ENCODE data around the gene BCL2L12.

Gene BCL2L12

GRCh38 chr19:49679771-49680413 is 14.2 kb downstream of the BCL2L12 start:
- H4K20me1 ChIP-seq (ENCODE audit: control insufficient read depth, insufficient read depth, low read depth, low read length), result peaks cover 26% of the 10 kb centered on the region
- no peak for TF ChIP-seq CTCF (IDR thresholded peaks at IDR 0.05; ENCODE audit: low read depth, low read length, poor library complexity, severe bottlenecking)
- no peak for TF ChIP-seq EZH2phosphoT487 (IDR thresholded peaks at IDR 0.05; ENCODE audit: borderline replicate concordance, low read length)
- H3K9me3 ChIP-seq (ENCODE audit: control insufficient read depth, insufficient read depth, low read length), result no peaks in the 10 kb centered on the region
- peak overlapping the region; percentile 95 for H3K4me3 ChIP-seq (ENCODE audit: low read length)
- no peaks in the 10 kb centered on the region for H3K9me2 ChIP-seq (replicated peaks; ENCODE audit: control insufficient read depth, low read length)
- H3F3A ChIP-seq (ENCODE audit: control insufficient read depth, insufficient read depth), result peaks cover 21% of the 10 kb centered on the region
- peaks cover 39% of the 10 kb centered on the region for H3K4me1 ChIP-seq (ENCODE audit: control insufficient read depth, low read length)
- peak overlapping the region; percentile 99 for H3K4me2 ChIP-seq (ENCODE audit: low read length)
- H3K36me3 ChIP-seq (ENCODE audit: control insufficient read depth, low read length), result peaks cover 71% of the 10 kb centered on the region
- no peaks in the 10 kb centered on the region for H3K27me3 ChIP-seq (ENCODE audit: control insufficient read depth, low read length)
- H3K27ac ChIP-seq (ENCODE audit: low read depth, low read length), result peak overlapping the region; percentile 20
- peaks cover 64% of the 10 kb centered on the region for H3K79me2 ChIP-seq (ENCODE audit: control insufficient read depth, low read length)

GRCh38 chr19:49680421-49681351 is 15.0 kb downstream of the BCL2L12 start:
- H3K36me3 ChIP-seq (ENCODE audit: control insufficient read depth, low read length), result peaks cover 79% of the 10 kb centered on the region
- H3K27me3 ChIP-seq (ENCODE audit: control insufficient read depth, low read length), result no peaks in the 10 kb centered on the region
- H3K79me2 ChIP-seq (ENCODE audit: control insufficient read depth, low read length), result peaks cover 64% of the 10 kb centered on the region
- H3K9me2 ChIP-seq (replicated peaks; ENCODE audit: control insufficient read depth, low read length), result no peaks in the 10 kb centered on the region
- peaks cover 26% of the 10 kb centered on the region for H4K20me1 ChIP-seq (ENCODE audit: control insufficient read depth, insufficient read depth, low read depth, low read length)
- H3K27ac ChIP-seq (ENCODE audit: low read depth, low read length), result peak overlapping the region; percentile 20
- H3K9me3 ChIP-seq (ENCODE audit: control insufficient read depth, insufficient read depth, low read length), result no peaks in the 10 kb centered on the region
- H3K4me2 ChIP-seq (ENCODE audit: low read length), result peak overlapping the region; percentile 99
- H3K4me1 ChIP-seq (ENCODE audit: control insufficient read depth, low read length), result peaks cover 36% of the 10 kb centered on the region
- peaks cover 18% of the 10 kb centered on the region for H3F3A ChIP-seq (ENCODE audit: control insufficient read depth, insufficient read depth)
- H3K4me3 ChIP-seq (ENCODE audit: low read length), result peak overlapping the region; percentile 95
- peak; percentile 96 for TF ChIP-seq CTCF (IDR thresholded peaks at IDR 0.05; ENCODE audit: low read depth, low read length, poor library complexity, severe bottlenecking)
- no peak for TF ChIP-seq EZH2phosphoT487 (IDR thresholded peaks at IDR 0.05; ENCODE audit: borderline replicate concordance, low read length)

- Histone ChIP-seq H4K20me1 (ENCODE audit: control insufficient read depth, insufficient read depth, low read depth, low read length) (peaks cover 29% of the 10 kb centered on the region), H3K27ac (ENCODE audit: low read depth, low read length) (no peak overlapping the region), H3K9me2 (replicated peaks; ENCODE audit: control insufficient read depth, low read length) (no peaks in the 10 kb centered on the region), H3K4me1 (ENCODE audit: control insufficient read depth, low read length) (peaks cover 32% of the 10 kb centered on the region), H3K79me2 (ENCODE audit: control insufficient read depth, low read length) (peaks cover 64% of the 10 kb centered on the region), H3K9me3 (ENCODE audit: control insufficient read depth, insufficient read depth, low read length) (no peaks in the 10 kb centered on the region), H3K27me3 (ENCODE audit: control insufficient read depth, low read length) (no peaks in the 10 kb centered on the region), H3K4me2 (ENCODE audit: low read length) (no peak overlapping the region), H3F3A (ENCODE audit: control insufficient read depth, insufficient read depth) (peaks cover 14% of the 10 kb centered on the region; the same call in 1 of the 2 replicates), H3K4me3 (ENCODE audit: low read length) (no peak overlapping the region), H3K36me3 (ENCODE audit: control insufficient read depth, low read length) (peaks cover 84% of the 10 kb centered on the region)
- TF ChIP-seq EZH2phosphoT487 (IDR thresholded peaks at IDR 0.05; ENCODE audit: borderline replicate concordance, low read length) (no peak), CTCF (IDR thresholded peaks at IDR 0.05; ENCODE audit: low read depth, low read length, poor library complexity, severe bottlenecking) (no peak)
These were observed 16.1 kb downstream of the BCL2L12 start for GRCh38 chr19:49681830-49682229.
